Osteoblast (primary cell): ENCODE data around the gene DES. TPM values are rescaled to one million over a fixed set of nuclear protein-coding genes. Genes with fewer than 3 reads are reported as not detected.

Experiments
- DNase-seq: peaks from one replicate; pipeline ENCODE4 v3.0.0; 2011; ENCODE audit warnings: low spot score, mixed read lengths; ENCODE audit not compliant: insufficient read length; ENCODE audit errors: missing footprints
- H2AFZ ChIP-seq: 2 replicates; pipeline ENCODE4 v1.6.0; 2011; ENCODE audit warnings: mild to moderate bottlenecking, low read length
- H3K27ac ChIP-seq: 2 replicates; pipeline ENCODE4 v1.5.1; 2011; ENCODE audit warnings: mild to moderate bottlenecking, low read depth, low read length, moderate library complexity
- H3K27me3 ChIP-seq: 2 replicates; pipeline ENCODE4 v1.6.0; 2012; ENCODE audit warnings: mild to moderate bottlenecking, control low read depth, inconsistent platforms, low read length, moderate library complexity; ENCODE audit not compliant: insufficient read depth
- H3K36me3 ChIP-seq: 2 replicates; pipeline ENCODE4 v1.5.1; 2011; ENCODE audit warnings: mild to moderate bottlenecking, low read length, control low read depth, moderate library complexity; ENCODE audit not compliant: insufficient read depth
- H3K4me1 ChIP-seq: 2 replicates; pipeline ENCODE4 v1.5.1; 2011; ENCODE audit warnings: mild to moderate bottlenecking, low read length, control low read depth, moderate library complexity; ENCODE audit not compliant: insufficient read depth
- H3K4me2 ChIP-seq: 2 replicates; pipeline ENCODE4 v1.6.0; 2011; ENCODE audit warnings: mild to moderate bottlenecking, low read length; ENCODE audit not compliant: insufficient read depth
- H3K4me3 ChIP-seq: fragments of 200-600 bp; sonication (generic); 3 replicates; pipeline ENCODE4 v1.5.1; 2012; ENCODE audit warnings: mild to moderate bottlenecking, low read length, inconsistent platforms; ENCODE audit not compliant: insufficient read depth
- H3K79me2 ChIP-seq: 2 replicates; pipeline ENCODE4 v1.6.0; 2012; ENCODE audit warnings: mild to moderate bottlenecking, low read length, control low read depth, inconsistent platforms; ENCODE audit not compliant: insufficient read depth
- H3K9me3 ChIP-seq: 2 replicates; pipeline ENCODE4 v1.5.1; 2011; ENCODE audit warnings: low read depth, low read length, control low read depth
- H4K20me1 ChIP-seq: 2 replicates; pipeline ENCODE4 v1.6.0; 2012; ENCODE audit warnings: mild to moderate bottlenecking, low read length, control low read depth; ENCODE audit not compliant: insufficient read depth
- total RNA-seq: library from RNA; depleted of rRNA; stranded (reverse); fragments of >200 nt; gene quantifications from 2 replicates; pipeline ENCODE4 v1.2.3, GENCODE V29; 2012
- TF ChIP-seq, protein P1 (sequence below): IDR thresholded peaks from 2 replicates; pipeline ENCODE4 v1.5.1; 2011; ENCODE audit warnings: mild to moderate bottlenecking, low read depth, low read length, moderate library complexity; ENCODE audit errors: extremely low read depth

DES gene
- 0.72 and 1.2 TPM in 2 replicates for total RNA-seq

GRCh38 chr2:219418155-219419011 lies at the start of gene DES:
Gene DES (plus strand): TSS chr2:219418377. CDS start chr2:219418463, 86 bp downstream.
- H3K79me2 ChIP-seq = no peaks in the 10 kb centered on the region
- H3K27ac ChIP-seq = no peak within 1 kb of the TSS
- DNase-seq = peak; percentile 78
- peaks cover 6% of the 10 kb centered on the region for H3K27me3 ChIP-seq
- H3K36me3 ChIP-seq = no peaks in the 10 kb centered on the region
- TF ChIP-seq, protein P1, sequence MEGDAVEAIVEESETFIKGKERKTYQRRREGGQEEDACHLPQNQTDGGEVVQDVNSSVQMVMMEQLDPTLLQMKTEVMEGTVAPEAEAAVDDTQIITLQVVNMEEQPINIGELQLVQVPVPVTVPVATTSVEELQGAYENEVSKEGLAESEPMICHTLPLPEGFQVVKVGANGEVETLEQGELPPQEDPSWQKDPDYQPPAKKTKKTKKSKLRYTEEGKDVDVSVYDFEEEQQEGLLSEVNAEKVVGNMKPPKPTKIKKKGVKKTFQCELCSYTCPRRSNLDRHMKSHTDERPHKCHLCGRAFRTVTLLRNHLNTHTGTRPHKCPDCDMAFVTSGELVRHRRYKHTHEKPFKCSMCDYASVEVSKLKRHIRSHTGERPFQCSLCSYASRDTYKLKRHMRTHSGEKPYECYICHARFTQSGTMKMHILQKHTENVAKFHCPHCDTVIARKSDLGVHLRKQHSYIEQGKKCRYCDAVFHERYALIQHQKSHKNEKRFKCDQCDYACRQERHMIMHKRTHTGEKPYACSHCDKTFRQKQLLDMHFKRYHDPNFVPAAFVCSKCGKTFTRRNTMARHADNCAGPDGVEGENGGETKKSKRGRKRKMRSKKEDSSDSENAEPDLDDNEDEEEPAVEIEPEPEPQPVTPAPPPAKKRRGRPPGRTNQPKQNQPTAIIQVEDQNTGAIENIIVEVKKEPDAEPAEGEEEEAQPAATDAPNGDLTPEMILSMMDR = no peak
- H4K20me1 ChIP-seq = no peaks in the 10 kb centered on the region
- peak within 1 kb of the TSS; percentile 56 for H2AFZ ChIP-seq
- H3K4me3 ChIP-seq = peak within 1 kb of the TSS; percentile 51
- peaks cover 5% of the 10 kb centered on the region for H3K4me1 ChIP-seq
- no peaks in the 10 kb centered on the region for H3K9me3 ChIP-seq
- H3K4me2 ChIP-seq = peak within 1 kb of the TSS; percentile 60

DNA sequence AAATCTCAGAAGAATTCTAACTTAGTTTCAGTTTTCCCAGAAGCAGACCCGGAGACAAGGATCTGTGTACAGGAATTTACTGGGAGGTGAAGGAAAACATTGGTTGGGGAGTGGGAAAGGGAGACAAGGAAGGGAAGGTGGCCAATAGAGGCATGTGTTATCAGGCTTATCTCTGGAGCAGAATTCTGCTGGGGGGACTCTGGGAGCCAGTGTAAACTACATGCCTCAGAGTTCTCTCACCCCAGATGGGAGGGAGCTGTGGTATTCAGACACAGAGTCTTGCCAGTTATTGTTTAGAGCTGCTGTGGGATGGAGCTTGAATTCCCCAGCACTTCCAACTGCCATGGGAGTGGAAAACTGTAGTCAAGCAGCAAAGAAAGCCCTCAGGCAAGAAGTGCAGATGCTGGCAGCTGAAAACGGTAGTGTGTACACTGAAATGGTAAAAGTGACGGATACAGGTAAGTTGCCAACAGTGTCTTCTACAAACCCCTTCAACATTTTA lies 49.4 kb upstream of the DES start:
- H3K4me2 ChIP-seq = peak overlapping the region; percentile 69
- H3K36me3 ChIP-seq = peaks cover 3% of the 10 kb centered on the region
- no peaks in the 10 kb centered on the region for H3K79me2 ChIP-seq
- H3K4me1 ChIP-seq = peaks cover 14% of the 10 kb centered on the region
- peak; percentile 57 for DNase-seq
- no peaks in the 10 kb centered on the region for H3K9me3 ChIP-seq
- TF ChIP-seq, protein P1 = no peak
- peak overlapping the region; percentile 72 for H3K27ac ChIP-seq
- H4K20me1 ChIP-seq = no peaks in the 10 kb centered on the region
- H3K4me3 ChIP-seq = peak overlapping the region; percentile 58
- H2AFZ ChIP-seq = no peak overlapping the region
- no peaks in the 10 kb centered on the region for H3K27me3 ChIP-seq

GRCh38 chr2:219369447-219369861 lies 48.7 kb upstream of the DES start:
- no peaks in the 10 kb centered on the region for H4K20me1 ChIP-seq
- peaks cover 14% of the 10 kb centered on the region for H3K4me1 ChIP-seq
- no peaks in the 10 kb centered on the region for H3K27me3 ChIP-seq
- peak overlapping the region; percentile 69 for H3K4me2 ChIP-seq
- no peaks in the 10 kb centered on the region for H3K79me2 ChIP-seq
- peaks cover 9% of the 10 kb centered on the region for H3K36me3 ChIP-seq
- DNase-seq = no peak
- no peak overlapping the region for H3K4me3 ChIP-seq
- no peaks in the 10 kb centered on the region for H3K9me3 ChIP-seq
- peak overlapping the region; percentile 72 for H3K27ac ChIP-seq
- TF ChIP-seq, protein P1 = no peak
- no peak overlapping the region for H2AFZ ChIP-seq

DNA sequence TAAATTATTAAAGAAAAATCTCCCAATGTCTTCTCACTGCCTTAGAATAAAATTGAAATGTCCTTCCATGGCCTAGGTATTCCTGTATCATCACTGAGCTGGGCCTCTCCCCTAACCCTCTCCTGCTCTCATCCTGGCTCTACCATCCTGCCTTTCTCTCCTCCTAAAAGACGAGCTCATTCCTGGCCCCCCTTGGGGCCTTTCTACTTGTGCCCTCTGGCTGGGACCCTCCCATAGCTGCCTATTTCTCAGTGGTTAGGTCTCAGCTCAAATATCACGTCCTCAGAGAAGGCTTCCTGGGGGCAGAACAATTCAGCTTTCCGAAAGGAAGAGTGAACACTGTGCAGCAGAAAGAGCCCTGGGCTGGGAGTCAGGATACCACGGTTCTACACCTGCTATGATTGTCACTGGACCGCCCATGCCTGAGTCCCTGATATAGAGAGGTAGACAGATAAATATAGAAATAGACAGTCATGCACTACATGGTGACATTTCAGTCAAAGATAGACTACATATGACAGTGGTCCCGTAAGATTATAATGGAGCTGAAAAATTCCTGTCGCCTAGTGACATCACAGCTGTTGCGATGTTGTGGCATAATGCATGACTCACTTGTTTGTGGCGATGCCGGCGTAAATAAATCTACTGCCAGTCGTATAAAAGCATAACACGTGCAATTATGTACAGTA lies 39.9 kb upstream of the DES start:
- no peak for DNase-seq
- no peaks in the 10 kb centered on the region for H3K79me2 ChIP-seq
- peaks cover 42% of the 10 kb centered on the region for H3K36me3 ChIP-seq
- H3K27me3 ChIP-seq = no peaks in the 10 kb centered on the region
- H3K4me1 ChIP-seq = no peaks in the 10 kb centered on the region
- no peak overlapping the region for H3K4me2 ChIP-seq
- no peak overlapping the region for H3K27ac ChIP-seq
- H4K20me1 ChIP-seq = peaks cover 3% of the 10 kb centered on the region
- H3K9me3 ChIP-seq = no peaks in the 10 kb centered on the region
- TF ChIP-seq, protein P1 = no peak
- no peak overlapping the region for H3K4me3 ChIP-seq
- no peak overlapping the region for H2AFZ ChIP-seq
